ENCODE data around the gene OR52I1.

OR52I1 gene

GRCh38 chr11:4615856-4616444, 22.1 kb downstream of the OR52I1 start:
- no peak for DNase-seq

- DNase-seq = no peak
These were observed 25.7 kb downstream of the OR52I1 start for GRCh38 chr11:4619514-4619913.

GRCh38 chr11:4626207-4627099, 32.6 kb downstream of the OR52I1 start:
- DNase-seq = peak; percentile 3

- no peak for DNase-seq
These were observed 42.3 kb downstream of the OR52I1 start for GRCh38 chr11:4636136-4636535.

GRCh38 chr11:4636962-4637661, 43.3 kb downstream of the OR52I1 start, which contains the start of gene OR51D1:
Gene OR51D1 (plus strand): TSS chr11:4637477. CDS start chr11:4639791, 2,314 bp downstream.
- peak; percentile 32 for DNase-seq

- no peak for DNase-seq
These were observed 43.8 kb downstream of the OR52I1 start for GRCh38 chr11:4637662-4638047.

DNA sequence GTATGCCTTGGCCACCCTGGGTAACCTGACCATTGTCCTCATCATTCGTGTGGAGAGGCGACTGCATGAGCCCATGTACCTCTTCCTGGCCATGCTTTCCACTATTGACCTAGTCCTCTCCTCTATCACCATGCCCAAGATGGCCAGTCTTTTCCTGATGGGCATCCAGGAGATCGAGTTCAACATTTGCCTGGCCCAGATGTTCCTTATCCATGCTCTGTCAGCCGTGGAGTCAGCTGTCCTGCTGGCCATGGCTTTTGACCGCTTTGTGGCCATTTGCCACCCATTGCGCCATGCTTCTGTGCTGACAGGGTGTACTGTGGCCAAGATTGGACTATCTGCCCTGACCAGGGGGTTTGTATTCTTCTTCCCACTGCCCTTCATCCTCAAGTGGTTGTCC, 46.1 kb downstream of the OR52I1 start:
- no peak for DNase-seq

GRCh38 chr11:4641501-4641900, 47.7 kb downstream of the OR52I1 start:
- no peak for DNase-seq

GRCh38 chr11:4642043-4642442, 48.2 kb downstream of the OR52I1 start:
- DNase-seq = no peak

- DNase-seq = no peak
These were observed 49.2 kb downstream of the OR52I1 start for GRCh38 chr11:4643076-4643475.

GRCh38 chr11:4643682-4644081, 49.8 kb downstream of the OR52I1 start, which contains the start of gene OR51E1:
Gene OR51E1 (plus strand): TSS chr11:4643982. CDS start chr11:4652527, 8,545 bp downstream.
- no peak for DNase-seq

GRCh38 chr11:4644233-4644632, 50.4 kb downstream of the OR52I1 start:
- no peak for DNase-seq

Measured in effector CD8-positive, alpha-beta T cell (primary cell).